OCI-LY7 (cell line): ENCODE data around the gene MORN1. TPM values are rescaled to one million over a fixed set of nuclear protein-coding genes. Genes with fewer than 3 reads are reported as not detected.

Experiments
- BruUV-seq: library from RNA; stranded (reverse); fragments of 400-500 nt; replicated peaks from 2 replicates; lab custom pipeline; 2021; lab: Mats Ljungman, UMichigan
- CTCF ChIA-PET: fragments of 300-600 bp; sonication (Branson Sonifier 250); formaldehyde crosslinking; loops from one replicate; lab custom pipeline; 2022; ENCODE audit warnings: antibody characterized with exemption; ENCODE audit not compliant: unreplicated experiment; lab: Charles Lee
- POLR2A ChIA-PET: fragments of 300-600 bp; sonication (Branson Sonifier 250); formaldehyde crosslinking; loops from one replicate; lab custom pipeline; 2022; ENCODE audit warnings: antibody characterized with exemption; lab: Charles Lee
- DNase-seq: peaks from one replicate; pipeline ENCODE4 v3.0.0-alpha.2; 2015; ENCODE audit warnings: low spot score
- H2AFZ ChIP-seq: fragments of 200-600 bp; sonication (generic), shearing (Covaris generic); 2 replicates; pipeline ENCODE4 v1.6.1; 2014; ENCODE audit warnings: mild to moderate bottlenecking, antibody characterized with exemption, low read length, moderate library complexity
- H3K27ac ChIP-seq: fragments of 200-600 bp; sonication (generic); 2 replicates; pipeline ENCODE4 v1.5.1; 2014; ENCODE audit warnings: mixed run types, low read depth, mild to moderate bottlenecking, moderate library complexity, low read length, inconsistent platforms; ENCODE audit not compliant: poor library complexity, severe bottlenecking
- H3K36me3 ChIP-seq: fragments of 200-600 bp; sonication (generic); 2 replicates; pipeline ENCODE4 v1.6.1; 2014; ENCODE audit warnings: mild to moderate bottlenecking, antibody characterized with exemption, low read length, moderate library complexity, mixed read lengths; ENCODE audit not compliant: insufficient read depth
- H3K4me1 ChIP-seq: fragments of 200-600 bp; sonication (generic); 2 replicates; pipeline ENCODE4 v1.5.1; 2014; ENCODE audit warnings: mild to moderate bottlenecking, low read length; ENCODE audit not compliant: insufficient read depth, poor library complexity, severe bottlenecking
- H3K4me2 ChIP-seq: fragments of 200-600 bp; sonication (generic); 2 replicates; pipeline ENCODE4 v1.6.1; 2014; ENCODE audit warnings: mild to moderate bottlenecking, low read length
- H3K4me3 ChIP-seq: fragments of 200-600 bp; sonication (generic); 2 replicates; pipeline ENCODE4 v1.5.1; 2014; ENCODE audit warnings: mild to moderate bottlenecking, low read depth, low read length; ENCODE audit not compliant: poor library complexity, severe bottlenecking
- H3K79me2 ChIP-seq: fragments of 200-600 bp; sonication (generic); 2 replicates; pipeline ENCODE4 v1.6.1; 2016; ENCODE audit warnings: low read depth, mild to moderate bottlenecking, low read length, moderate library complexity, mixed read lengths; ENCODE audit not compliant: insufficient read depth
- H3K9me2 ChIP-seq: fragments of 200-600 bp; sonication (generic); 2 replicates; pipeline ENCODE4 v1.6.1; 2016; ENCODE audit warnings: mild to moderate bottlenecking, low read length, mixed read lengths; ENCODE audit not compliant: insufficient read depth
- H3K9me3 ChIP-seq: fragments of 200-600 bp; sonication (generic); 2 replicates; pipeline ENCODE4 v1.6.1; 2014; ENCODE audit warnings: mild to moderate bottlenecking, mixed run types, low read length, mixed read lengths
- H4K20me1 ChIP-seq: fragments of 200-600 bp; sonication (generic); 2 replicates; pipeline ENCODE4 v1.6.1; 2014; ENCODE audit warnings: mild to moderate bottlenecking, antibody characterized with exemption, low read length, moderate library complexity, mixed read lengths; ENCODE audit not compliant: insufficient read depth
- EZH2phosphoT487 ChIP-seq: fragments of 200-600 bp; sonication (generic); IDR thresholded peaks from 2 replicates; pipeline ENCODE4 v1.6.1; 2018; ENCODE audit warnings: low read depth, borderline replicate concordance, mild to moderate bottlenecking, mixed run types, antibody characterized with exemption, low read length, moderate library complexity, mixed read lengths
- intact Hi-C: fragments of 100-400 bp; cut with micrococcal nuclease; formaldehyde crosslinking; loops from one replicate; pipeline ENCODE4 v1.10.0; 2022; ENCODE audit not compliant: unreplicated experiment
- total RNA-seq, 2 experiments: library from RNA; depleted of rRNA in 1 of 2; stranded (reverse); fragments of >200 nt in 1 of 2; shearing (Covaris generic) in 1 of 2; gene quantifications; 2 replicates each; pipeline ENCODE4 v1.2.3, GENCODE V29; 2014 to 2022
- TF ChIP-seq, protein P1 (sequence below): fragments of 200-600 bp; sonication (generic); conservative IDR thresholded peaks from 2 replicates; pipeline ENCODE4 v1.5.1; 2014; ENCODE audit warnings: mild to moderate bottlenecking, antibody characterized with exemption, low read length, moderate library complexity, mixed read lengths

MORN1 gene
- total RNA-seq, 2 experiments from 2014 or later = 13.1 to 29.7 TPM

DNA sequence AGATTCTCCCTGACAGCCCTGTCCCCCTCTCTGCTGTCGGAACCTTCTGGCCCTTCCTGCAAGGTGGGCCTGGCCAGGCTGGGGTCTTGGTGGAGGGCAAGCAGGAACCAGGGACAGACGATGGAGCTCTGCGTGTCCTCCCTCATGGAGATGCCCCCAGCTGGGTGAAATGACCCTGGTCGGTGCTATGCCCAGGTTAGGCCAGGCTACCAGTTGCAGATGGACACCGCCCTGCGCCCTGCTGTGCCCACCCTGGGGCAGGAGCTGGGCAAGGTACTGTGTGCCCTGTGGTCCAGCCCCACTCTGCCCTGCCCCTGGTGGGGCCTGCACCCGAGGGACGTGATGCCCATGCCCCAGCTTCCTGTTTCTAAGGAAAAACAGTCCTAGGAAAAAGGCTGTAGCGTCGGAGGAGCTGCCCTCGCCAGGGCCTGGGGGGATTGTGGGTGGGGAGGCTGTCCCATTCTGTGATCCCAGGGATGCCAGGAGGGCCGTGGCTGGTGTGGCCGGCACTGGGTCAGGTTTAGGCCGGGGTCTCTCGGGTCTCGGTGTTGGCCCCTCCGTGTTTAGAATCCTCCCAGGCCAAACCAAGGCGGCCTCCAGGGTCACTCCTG lies 77.6 kb downstream of the MORN1 start:
- no peak for DNase-seq
- Histone ChIP-seq H4K20me1 (no peaks in the 10 kb centered on the region), H2AFZ (no peak overlapping the region), H3K9me2 (no peaks in the 10 kb centered on the region), H3K27ac (no peak overlapping the region), H3K4me2 (no peak overlapping the region), H3K9me3 (no peaks in the 10 kb centered on the region), H3K4me1 (peaks cover 3% of the 10 kb centered on the region), H3K79me2 (no peaks in the 10 kb centered on the region), H3K4me3 (no peak overlapping the region), H3K36me3 (no peaks in the 10 kb centered on the region)
- CTCF ChIA-PET = no interaction called here
- POLR2A ChIA-PET = no interaction called here
- intact Hi-C loops = no loop called here
- BruUV-seq = no TSS peak
- no peak for TF ChIP-seq EZH2phosphoT487
- TF ChIP-seq, protein P1, sequence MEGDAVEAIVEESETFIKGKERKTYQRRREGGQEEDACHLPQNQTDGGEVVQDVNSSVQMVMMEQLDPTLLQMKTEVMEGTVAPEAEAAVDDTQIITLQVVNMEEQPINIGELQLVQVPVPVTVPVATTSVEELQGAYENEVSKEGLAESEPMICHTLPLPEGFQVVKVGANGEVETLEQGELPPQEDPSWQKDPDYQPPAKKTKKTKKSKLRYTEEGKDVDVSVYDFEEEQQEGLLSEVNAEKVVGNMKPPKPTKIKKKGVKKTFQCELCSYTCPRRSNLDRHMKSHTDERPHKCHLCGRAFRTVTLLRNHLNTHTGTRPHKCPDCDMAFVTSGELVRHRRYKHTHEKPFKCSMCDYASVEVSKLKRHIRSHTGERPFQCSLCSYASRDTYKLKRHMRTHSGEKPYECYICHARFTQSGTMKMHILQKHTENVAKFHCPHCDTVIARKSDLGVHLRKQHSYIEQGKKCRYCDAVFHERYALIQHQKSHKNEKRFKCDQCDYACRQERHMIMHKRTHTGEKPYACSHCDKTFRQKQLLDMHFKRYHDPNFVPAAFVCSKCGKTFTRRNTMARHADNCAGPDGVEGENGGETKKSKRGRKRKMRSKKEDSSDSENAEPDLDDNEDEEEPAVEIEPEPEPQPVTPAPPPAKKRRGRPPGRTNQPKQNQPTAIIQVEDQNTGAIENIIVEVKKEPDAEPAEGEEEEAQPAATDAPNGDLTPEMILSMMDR = no peak

DNA sequence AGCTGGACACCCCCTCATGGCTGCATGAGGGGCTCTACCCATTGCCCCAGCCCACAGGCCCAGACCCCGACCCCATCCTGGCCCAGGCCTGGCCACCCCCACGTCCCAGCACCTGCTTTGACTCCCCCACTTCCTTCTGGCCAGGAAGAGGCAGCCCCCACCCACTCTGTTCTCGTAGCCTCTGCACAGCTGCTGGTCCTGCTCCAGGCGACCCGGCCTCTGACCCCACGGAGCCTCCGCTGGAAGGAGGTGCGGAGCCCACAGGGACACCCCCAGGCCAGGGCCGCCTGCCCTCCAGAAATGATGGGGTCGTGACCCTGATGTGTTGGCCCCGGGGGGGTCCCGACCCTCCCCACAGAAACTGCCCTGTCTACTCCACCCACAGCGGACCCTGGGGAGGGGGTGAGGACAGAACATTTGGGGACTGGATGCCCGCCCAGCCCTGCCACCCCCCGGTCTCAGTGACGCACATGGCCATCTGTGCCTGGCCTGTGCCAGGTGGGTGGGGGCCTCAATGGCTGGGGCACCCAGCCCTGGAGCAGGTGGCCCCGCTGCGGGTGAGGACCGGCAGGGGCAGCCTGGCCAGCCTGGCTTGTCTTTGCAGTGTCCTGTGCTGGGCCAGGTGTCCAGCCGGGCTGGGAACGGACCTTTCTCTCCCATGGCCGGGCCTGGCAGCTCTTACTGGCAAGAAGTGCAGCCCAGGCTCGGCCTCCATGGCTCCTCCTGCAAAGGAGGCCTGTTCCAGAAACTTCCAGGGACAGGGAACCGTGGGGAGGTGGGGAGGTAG lies 78.6 kb downstream of the MORN1 start:
- ChIA-PET POLR2A (interaction anchor here (0.6 kb wide), 1 partner anchor 87 kb away, joined by 3 read pairs; no protein-coding TSS in a partner anchor), CTCF (interaction anchor here (0.7 kb wide), 1 partner anchor 882 kb away, joined by 3 read pairs; no protein-coding TSS in a partner anchor)
- H3K9me3 ChIP-seq = no peaks in the 10 kb centered on the region
- H3K4me2 ChIP-seq = no peak overlapping the region
- DNase-seq = no peak
- H3K4me3 ChIP-seq = no peak overlapping the region
- TF ChIP-seq, protein P1 = no peak
- no peak for TF ChIP-seq EZH2phosphoT487
- intact Hi-C loops = no loop called here
- H3K27ac ChIP-seq = no peak overlapping the region
- BruUV-seq = no TSS peak
- H2AFZ ChIP-seq = no peak overlapping the region
- peaks cover 3% of the 10 kb centered on the region for H3K4me1 ChIP-seq
- H4K20me1 ChIP-seq = no peaks in the 10 kb centered on the region
- no peaks in the 10 kb centered on the region for H3K79me2 ChIP-seq
- no peaks in the 10 kb centered on the region for H3K9me2 ChIP-seq
- H3K36me3 ChIP-seq = no peaks in the 10 kb centered on the region

GRCh38 chr1:2312160-2312514 lies 79.2 kb downstream of the MORN1 start:
- Histone ChIP-seq H4K20me1 (no peaks in the 10 kb centered on the region), H3K79me2 (no peaks in the 10 kb centered on the region), H3K4me3 (no peak overlapping the region), H3K36me3 (no peaks in the 10 kb centered on the region), H3K9me3 (no peaks in the 10 kb centered on the region), H3K4me2 (no peak overlapping the region), H3K4me1 (peaks cover 3% of the 10 kb centered on the region), H3K27ac (no peak overlapping the region), H3K9me2 (no peaks in the 10 kb centered on the region), H2AFZ (no peak overlapping the region)
- ChIA-PET POLR2A (interaction anchor here (0.6 to 1.0 kb wide), 2 partner anchors 11 to 87 kb away, joined by 3 to 4 read pairs; no protein-coding TSS in a partner anchor), CTCF (no interaction called here)
- TF ChIP-seq, protein P1 = no peak
- TF ChIP-seq EZH2phosphoT487 = no peak
- no TSS peak for BruUV-seq
- DNase-seq = no peak
- intact Hi-C loops = no loop called here
